GM18499 (cell line): Measurements from ENCODE around the gene DPP10.

Experiments
- ATAC-seq: cut with Tn5 transposase; IDR thresholded peaks from one replicate; pipeline ENCODE4 v1.9.1; 2021; ENCODE audit warnings: moderate number of reproducible peaks; ENCODE audit not compliant: insufficient read depth, unreplicated experiment

DPP10 gene

GRCh38 chr2:115771516-115771915 is 1329.1 kb downstream of the DPP10 start:
- no peak for ATAC-seq

GRCh38 chr2:115774361-115774760 is 1331.9 kb downstream of the DPP10 start:
- ATAC-seq, result no peak

DNA sequence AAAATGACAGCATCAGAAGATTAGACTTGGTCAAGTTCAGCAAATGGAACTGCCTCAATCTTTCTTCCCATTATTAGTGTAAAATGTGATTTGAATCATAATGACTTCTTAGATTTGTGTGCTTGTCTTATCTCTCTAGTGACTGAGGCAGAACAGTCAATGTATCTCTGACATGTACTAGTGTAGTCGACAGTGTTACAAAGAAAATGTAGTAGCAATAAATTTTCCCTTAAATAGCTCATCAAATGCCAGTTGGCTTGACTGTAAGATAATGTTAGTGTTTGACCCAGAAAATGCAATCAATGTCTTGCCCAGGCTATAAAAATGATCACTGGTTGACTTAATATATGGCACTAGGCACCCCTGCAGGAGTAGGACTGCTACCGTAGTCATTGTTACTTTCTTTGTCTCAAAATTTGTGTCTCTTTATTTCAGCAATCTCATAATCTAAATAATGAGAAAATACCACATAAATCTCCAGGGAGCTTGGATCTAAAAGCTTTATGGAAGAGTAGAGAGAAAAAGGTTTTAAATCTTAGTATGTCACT is 1336.7 kb downstream of the DPP10 start:
- no peak for ATAC-seq

- no peak for ATAC-seq
Observed at GRCh38 chr2:115782286-115782685, 1339.8 kb downstream of the DPP10 start.

- ATAC-seq, result no peak
Observed at GRCh38 chr2:115796078-115796477, 1353.6 kb downstream of the DPP10 start.

DNA sequence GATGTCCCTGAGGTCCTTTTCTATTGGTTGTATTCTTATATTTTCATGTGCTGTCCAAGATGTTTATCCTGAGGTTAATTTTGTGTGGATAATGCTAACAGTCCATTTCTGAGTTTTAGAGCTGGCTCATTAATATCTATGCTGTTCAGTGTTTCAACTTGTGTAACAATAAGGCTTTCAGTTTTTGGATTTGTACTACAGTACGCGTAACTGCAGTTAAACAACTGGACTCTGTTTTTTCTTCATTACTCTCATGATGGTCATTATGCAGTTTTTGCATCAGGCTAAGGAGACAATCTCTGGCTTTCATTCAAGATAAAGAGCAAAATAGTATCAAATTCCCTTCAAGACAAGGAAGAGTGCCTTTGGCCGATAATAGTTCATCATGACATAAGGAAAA is 1364.8 kb downstream of the DPP10 start:
- ATAC-seq, result no peak

DNA sequence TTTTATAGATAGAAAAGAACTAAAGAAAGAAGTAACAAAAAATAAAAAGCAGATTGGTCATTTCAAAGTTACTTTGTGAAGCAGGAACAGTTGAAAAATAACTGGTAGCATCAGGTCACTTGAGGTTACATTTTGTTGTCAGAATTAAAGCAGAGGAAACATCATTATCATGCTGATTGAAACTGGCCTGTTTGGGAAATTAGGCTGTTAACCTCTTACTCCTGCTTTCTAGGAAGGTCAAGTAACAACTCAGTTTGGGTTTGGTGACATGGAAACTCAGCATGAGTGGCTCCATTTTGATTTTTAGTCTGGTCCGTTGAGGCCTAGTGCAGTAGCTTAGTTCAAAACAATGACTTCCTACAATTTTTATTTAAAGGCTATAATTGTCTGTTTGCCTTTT is 1383.5 kb downstream of the DPP10 start:
- no peak for ATAC-seq

DNA sequence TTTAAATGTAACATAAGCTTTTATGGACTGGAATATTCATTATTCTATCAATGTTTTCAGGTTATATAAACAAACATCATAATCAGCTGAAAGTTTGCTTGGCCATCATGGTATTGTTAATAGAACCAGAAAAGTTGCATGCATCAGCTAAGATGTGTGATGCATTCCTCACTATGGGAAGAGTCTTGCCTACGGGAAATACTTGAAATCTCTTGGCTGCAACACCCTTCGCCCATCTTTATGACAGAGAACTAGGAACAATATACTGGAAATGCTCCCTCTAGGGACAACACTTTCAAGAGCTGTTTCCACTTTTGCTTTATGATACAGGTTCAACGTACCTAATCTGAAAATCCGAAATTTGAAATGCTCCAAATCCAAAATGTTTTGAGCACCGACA is 1390.8 kb downstream of the DPP10 start:
- ATAC-seq, result no peak

- ATAC-seq, result no peak
Observed at GRCh38 chr2:115838539-115838938, 1396.1 kb downstream of the DPP10 start.

DNA sequence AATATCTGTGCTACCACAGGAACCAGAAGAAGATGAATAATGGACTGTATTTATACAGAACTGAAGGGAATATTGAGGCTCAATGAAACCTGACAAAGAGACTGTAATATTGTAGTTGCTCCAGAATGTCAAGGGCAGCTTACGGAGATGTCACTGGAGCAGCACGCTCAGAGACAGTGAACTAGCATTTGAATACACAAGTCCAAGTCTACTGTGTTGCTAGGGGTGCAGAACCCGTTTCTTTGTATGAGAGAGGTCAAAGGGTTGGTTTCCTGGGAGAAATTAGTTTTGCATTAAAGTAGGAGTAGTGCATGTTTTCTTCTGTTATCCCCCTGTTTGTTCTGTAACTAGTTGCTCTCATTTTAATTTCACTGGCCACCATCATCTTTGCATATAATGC is 1399.9 kb downstream of the DPP10 start:
- ATAC-seq, result no peak

- ATAC-seq, result no peak
Observed at GRCh38 chr2:115848192-115848591, 1405.8 kb downstream of the DPP10 start.

DNA sequence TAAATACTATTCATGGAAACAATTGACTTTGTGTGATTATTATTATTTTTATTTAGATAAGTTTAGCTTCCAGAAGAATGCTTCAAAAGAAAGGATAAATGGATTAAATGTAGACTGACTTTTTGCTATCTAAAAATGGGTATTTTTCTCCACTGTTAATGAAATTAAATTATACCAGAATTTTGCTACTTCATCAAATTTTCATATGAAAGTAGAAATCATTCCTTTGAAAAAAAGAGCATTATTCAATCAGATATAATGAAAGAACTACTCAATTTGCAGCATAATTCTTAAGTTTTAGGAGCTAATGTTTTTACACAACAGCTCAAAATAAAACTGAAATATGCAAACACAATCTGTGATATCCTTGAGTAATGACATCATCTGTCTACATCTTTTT is 1424.6 kb downstream of the DPP10 start:
- no peak for ATAC-seq

- ATAC-seq, result no peak
Observed at GRCh38 chr2:115874427-115874826, 1432.0 kb downstream of the DPP10 start.

DNA sequence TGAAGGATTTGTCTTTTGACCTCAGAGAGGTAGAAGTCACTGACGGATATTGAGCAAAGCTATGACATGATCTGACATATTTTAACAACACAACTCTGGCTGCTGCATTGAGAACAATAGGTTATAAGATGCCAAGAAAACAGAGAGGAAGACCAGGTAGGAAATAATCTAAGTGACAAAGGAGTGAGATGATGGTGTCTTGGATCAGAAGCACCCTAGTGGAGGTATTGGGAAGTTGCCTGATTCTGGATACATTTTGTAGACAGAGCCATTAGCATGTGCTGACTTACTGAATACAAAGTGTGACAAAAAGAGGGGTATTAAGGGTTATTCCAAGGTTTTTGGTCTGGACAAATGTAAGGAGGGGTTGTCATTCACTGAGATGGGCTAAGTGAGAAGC is 1438.1 kb downstream of the DPP10 start:
- no peak for ATAC-seq

DNA sequence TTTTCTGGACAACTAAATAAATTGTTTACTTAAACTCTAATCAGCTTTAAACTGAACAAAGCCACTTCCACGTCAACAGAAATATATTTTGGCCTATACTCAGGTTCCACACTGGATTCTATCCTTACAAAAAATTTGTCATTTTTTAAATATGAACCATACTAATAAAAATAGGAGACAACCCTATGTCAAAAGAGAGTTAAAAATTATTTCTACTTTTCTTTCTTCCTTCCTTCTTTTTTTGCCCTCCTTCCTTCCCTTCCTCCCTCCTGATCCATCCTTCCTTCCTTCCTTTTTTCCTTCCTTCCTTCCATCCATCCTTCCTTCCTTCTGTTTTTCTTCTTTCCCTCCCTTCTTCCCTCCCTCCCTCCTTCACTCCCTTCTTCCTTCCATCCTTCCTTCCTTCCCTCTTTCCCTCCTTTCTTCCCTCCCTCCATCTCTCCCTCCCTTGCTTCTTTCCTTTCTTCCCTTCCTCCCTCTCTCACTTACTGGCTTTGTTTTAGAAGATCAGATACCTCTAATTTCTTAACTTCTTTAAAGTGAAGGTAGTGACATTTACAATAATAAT is 1444.9 kb downstream of the DPP10 start:
- ATAC-seq, result no peak
